Bronchial smooth muscle cell (primary cell): Measurements from ENCODE around the gene CPED1. TPM values are rescaled to one million over a fixed set of nuclear protein-coding genes. Genes with fewer than 3 reads are reported as not detected.

Experiments
- total RNA-seq: library from RNA; depleted of rRNA; stranded (reverse); fragments of >200 nt; gene quantifications from 2 replicates; pipeline ENCODE4 v1.2.1, GENCODE V29; 2014

Gene CPED1
- 29.8 and 36.9 TPM in 2 replicates for total RNA-seq

GRCh38 chr7:120988591-120989256, at the start of gene CPED1:
TSS of gene CPED1 (plus strand) at chr7:120988711. CDS start at chr7:120989622, 911 bp downstream.

GRCh38 chr7:120950539-120951308, 37.8 kb upstream of the CPED1 start, which contains the start of gene ING3:
TSS of gene ING3 (plus strand) at chr7:120950777. CDS start at chr7:120950897, 120 bp downstream.

GRCh38 chr7:121328508-121329190, 340.1 kb downstream of the CPED1 start, which contains the start of gene WNT16:
TSS of gene WNT16 (plus strand) at chr7:121329000. CDS start at chr7:121329293, 293 bp downstream.

Other genes with a start within 250 kb of the CPED1 start
- gene TSPAN12, start 130.6 kb upstream of the CPED1 start, total RNA-seq, result 2.0 and 3.9 TPM in 2 replicates
- gene ING3, start 37.9 kb upstream of the CPED1 start, total RNA-seq, result 6.6 and 7.9 TPM in 2 replicates